ENCODE results near the gene HIPK2.

Gene HIPK2

DNA sequence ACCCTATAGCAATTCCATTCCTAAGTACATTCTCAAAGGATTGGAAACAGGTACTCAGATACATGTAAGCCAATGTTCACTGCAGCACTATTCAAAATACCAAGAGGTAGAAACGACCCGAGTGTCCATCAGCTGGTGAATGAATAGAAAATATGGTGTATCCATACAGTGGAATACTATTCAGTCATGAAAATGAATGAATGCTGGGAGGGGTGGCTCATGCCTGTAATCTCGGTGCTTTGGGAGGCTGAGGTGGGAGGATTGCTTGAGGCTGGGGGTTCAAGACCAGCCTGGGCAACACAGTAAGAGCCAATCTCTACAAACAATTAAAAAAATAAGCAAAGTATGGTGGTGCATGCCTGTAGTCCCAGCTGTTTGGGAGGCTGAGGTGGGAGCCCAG, 191.5 kb downstream of the HIPK2 start:
- Histone ChIP-seq H3K27me3 (ENCODE audit: control insufficient read depth in 1 of 2, insufficient read depth in 2 of 2, low read length in 2 of 2) (no peaks in the 10 kb centered on the region), H3K27ac (ENCODE audit: low read length) (no peak overlapping the region), H3K4me1 (ENCODE audit: control insufficient read depth, insufficient read depth, low read length) (peaks cover 11% of the 10 kb centered on the region), H3K4me3 (ENCODE audit: low read length in 2 of 2) (no peak overlapping the region), H3K36me3 (ENCODE audit: control insufficient read depth in 2 of 2, insufficient read depth in 2 of 2, low read length in 2 of 2) (peaks cover 23 to 32% of the 10 kb centered on the region in 2 donors), H3K9ac (ENCODE audit: low read length in 2 of 2) (no peak overlapping the region), H3K9me3 (ENCODE audit: control insufficient read depth in 2 of 2, low read length in 2 of 2) (no peaks in the 10 kb centered on the region)

DNA sequence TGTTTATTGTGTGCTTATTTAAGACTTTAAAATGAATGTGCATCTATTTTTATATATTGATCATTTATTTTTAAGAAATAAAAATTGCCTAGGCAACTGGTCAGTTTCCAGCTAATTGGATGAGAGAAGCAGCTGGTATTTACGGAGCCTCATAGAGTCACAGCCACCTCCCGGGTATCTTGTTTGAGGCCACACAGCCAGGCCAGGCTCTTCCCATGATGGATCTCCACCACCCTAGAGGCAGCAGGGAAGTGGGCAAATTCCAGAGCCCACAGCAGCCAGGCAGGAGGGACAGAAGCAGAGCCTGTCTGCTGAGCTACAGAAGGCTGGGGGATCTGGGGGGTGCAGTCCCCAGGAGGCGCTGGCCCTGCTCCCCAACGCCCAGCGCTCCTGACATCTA, 192.8 kb downstream of the HIPK2 start:
- peaks cover 11% of the 10 kb centered on the region for H3K4me1 ChIP-seq (ENCODE audit: control insufficient read depth, insufficient read depth, low read length)
- H3K4me3 ChIP-seq (ENCODE audit: low read length in 2 of 2) = no peak overlapping the region
- no peaks in the 10 kb centered on the region for H3K27me3 ChIP-seq (ENCODE audit: control insufficient read depth in 1 of 2, insufficient read depth in 2 of 2, low read length in 2 of 2)
- no peaks in the 10 kb centered on the region for H3K9me3 ChIP-seq (ENCODE audit: control insufficient read depth in 2 of 2, low read length in 2 of 2)
- H3K27ac ChIP-seq (ENCODE audit: low read length) = no peak overlapping the region
- no peak overlapping the region for H3K9ac ChIP-seq (ENCODE audit: low read length in 2 of 2)
- peaks cover 27 to 35% of the 10 kb centered on the region in 2 donors for H3K36me3 ChIP-seq (ENCODE audit: control insufficient read depth in 2 of 2, insufficient read depth in 2 of 2, low read length in 2 of 2)

DNA sequence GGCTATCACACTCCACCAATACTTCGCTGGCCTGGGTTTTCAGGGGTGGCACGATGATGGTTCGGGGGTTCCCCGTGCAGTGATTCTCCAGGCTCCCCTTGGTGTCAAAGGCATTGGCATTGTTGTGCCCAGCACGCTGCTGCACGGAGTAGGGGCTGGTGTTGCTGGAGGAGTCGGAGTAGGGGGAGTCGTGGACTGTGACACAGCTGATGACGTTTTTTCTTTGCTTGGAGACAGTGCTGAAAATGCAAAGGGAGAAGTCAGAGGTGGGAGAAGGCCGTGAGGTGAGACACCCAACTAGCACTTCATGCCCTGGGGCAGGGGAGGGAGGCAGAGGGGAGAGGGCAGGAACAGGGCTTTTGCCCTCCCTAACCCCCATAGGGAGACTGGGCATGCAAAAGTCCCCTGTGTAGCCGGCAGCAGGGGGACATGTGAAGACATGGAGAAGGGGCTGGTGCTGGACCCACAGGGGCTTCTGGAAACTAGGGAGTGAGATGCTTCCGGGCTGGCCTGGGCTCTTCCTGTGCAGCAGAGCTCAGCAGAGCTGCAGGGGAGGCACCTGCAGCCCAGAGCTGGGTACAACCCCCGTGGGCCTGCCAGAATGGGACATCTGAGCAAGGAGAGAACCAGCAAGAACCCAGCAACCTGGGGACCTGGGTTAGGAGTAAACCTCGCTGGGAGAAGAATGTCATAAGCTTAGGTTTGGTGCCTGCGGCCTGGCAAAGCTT, 193.8 kb downstream of the HIPK2 start:
- Histone ChIP-seq H3K27me3 (ENCODE audit: control insufficient read depth in 1 of 2, insufficient read depth in 2 of 2, low read length in 2 of 2) (no peaks in the 10 kb centered on the region), H3K27ac (ENCODE audit: low read length) (no peak overlapping the region), H3K4me1 (ENCODE audit: control insufficient read depth, insufficient read depth, low read length) (peaks cover 11% of the 10 kb centered on the region), H3K36me3 (ENCODE audit: control insufficient read depth in 2 of 2, insufficient read depth in 2 of 2, low read length in 2 of 2) (peaks cover 27 to 32% of the 10 kb centered on the region in 2 donors), H3K9me3 (ENCODE audit: control insufficient read depth in 2 of 2, low read length in 2 of 2) (no peaks in the 10 kb centered on the region), H3K4me3 (ENCODE audit: low read length in 2 of 2) (no peak overlapping the region), H3K9ac (ENCODE audit: low read length in 2 of 2) (no peak overlapping the region)

DNA sequence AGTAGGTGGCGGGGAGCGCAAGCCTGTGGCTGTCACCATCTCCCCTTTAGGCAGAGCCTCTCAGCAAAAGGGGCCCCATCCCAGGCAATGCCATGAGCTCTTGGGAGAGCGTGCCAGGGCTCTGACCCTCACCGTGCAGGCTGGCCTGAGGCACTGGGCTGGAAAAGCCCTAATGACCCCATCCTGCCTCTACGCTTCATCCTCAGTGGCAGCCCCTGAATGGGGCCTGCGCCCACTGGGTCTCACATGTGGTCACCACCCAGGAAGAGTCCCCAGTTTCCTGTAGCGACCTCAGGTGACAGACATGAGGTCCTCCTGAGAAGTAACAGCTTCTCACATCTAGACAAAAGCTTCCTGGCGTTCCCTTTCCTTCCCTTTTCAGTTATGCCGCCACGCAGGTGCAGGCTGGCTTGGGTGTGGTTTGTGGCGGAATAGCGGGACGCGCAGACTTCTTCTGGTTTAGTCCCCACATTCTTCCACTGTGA, 195.1 kb downstream of the HIPK2 start:
- Histone ChIP-seq H3K4me3 (ENCODE audit: low read length in 2 of 2) (no peak overlapping the region), H3K4me1 (ENCODE audit: control insufficient read depth, insufficient read depth, low read length) (peaks cover 4% of the 10 kb centered on the region), H3K9me3 (ENCODE audit: control insufficient read depth in 2 of 2, low read length in 2 of 2) (no peaks in the 10 kb centered on the region), H3K36me3 (ENCODE audit: control insufficient read depth in 2 of 2, insufficient read depth in 2 of 2, low read length in 2 of 2) (peaks cover 27 to 29% of the 10 kb centered on the region in 2 donors), H3K27me3 (ENCODE audit: control insufficient read depth in 1 of 2, insufficient read depth in 2 of 2, low read length in 2 of 2) (no peaks in the 10 kb centered on the region), H3K9ac (ENCODE audit: low read length in 2 of 2) (no peak overlapping the region), H3K27ac (ENCODE audit: low read length) (no peak overlapping the region)

DNA sequence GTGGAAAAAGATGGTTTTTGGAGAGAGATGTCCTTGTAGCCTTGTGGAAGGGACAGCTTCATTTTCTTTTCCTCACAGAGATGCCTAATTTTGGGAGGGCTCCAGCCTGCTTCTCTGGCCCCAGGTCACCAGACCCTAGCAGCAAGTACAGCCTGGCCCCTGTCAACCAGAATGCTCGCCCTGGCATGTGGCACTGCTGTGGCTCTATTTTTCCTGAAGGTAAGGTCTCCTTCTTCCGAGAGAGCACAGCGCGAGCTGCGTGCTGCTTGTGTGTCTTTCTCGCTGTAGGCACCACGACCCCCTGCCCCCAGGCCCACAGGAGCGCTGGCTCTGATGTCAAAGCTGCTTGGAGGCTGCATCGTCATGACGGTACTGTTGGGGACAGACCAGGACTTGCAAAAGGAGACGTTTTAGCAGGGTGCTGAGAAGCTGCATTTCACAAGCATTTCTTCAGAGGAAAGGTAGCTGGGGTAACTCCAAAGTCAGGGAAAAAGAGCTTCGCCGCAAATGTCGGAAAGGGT, 195.6 kb downstream of the HIPK2 start:
- Histone ChIP-seq H3K9me3 (ENCODE audit: control insufficient read depth in 2 of 2, low read length in 2 of 2) (no peaks in the 10 kb centered on the region), H3K4me1 (ENCODE audit: control insufficient read depth, insufficient read depth, low read length) (peaks cover 4% of the 10 kb centered on the region), H3K27me3 (ENCODE audit: control insufficient read depth in 1 of 2, insufficient read depth in 2 of 2, low read length in 2 of 2) (no peaks in the 10 kb centered on the region), H3K27ac (ENCODE audit: low read length) (no peak overlapping the region), H3K36me3 (ENCODE audit: control insufficient read depth in 2 of 2, insufficient read depth in 2 of 2, low read length in 2 of 2) (peaks cover 27 to 29% of the 10 kb centered on the region in 2 donors), H3K4me3 (ENCODE audit: low read length in 2 of 2) (no peak overlapping the region), H3K9ac (ENCODE audit: low read length in 2 of 2) (no peak overlapping the region)

DNA sequence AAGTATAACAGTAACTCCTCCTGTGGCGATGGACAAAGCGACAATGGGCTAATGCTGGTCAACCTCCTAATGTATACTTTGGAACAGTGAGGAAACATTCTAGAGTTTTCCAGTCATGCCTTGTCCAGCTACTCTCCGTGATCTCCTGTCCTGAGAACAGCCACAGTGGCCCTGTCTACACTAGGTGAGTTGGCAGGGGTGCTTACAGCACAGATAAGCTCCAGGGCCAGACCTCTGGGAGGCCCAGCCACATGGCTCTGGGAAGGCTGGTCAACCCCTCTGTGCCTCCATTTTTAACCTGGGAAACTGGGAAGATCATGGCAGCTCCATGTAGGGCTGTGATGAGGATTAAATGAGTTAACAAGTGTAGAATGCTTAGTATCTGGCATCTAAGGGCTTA, 197.4 kb downstream of the HIPK2 start:
- Histone ChIP-seq H3K36me3 (ENCODE audit: control insufficient read depth in 2 of 2, insufficient read depth in 2 of 2, low read length in 2 of 2) (peaks cover 27 to 32% of the 10 kb centered on the region in 2 donors), H3K27ac (ENCODE audit: low read length) (no peak overlapping the region), H3K4me1 (ENCODE audit: control insufficient read depth, insufficient read depth, low read length) (peaks cover 4% of the 10 kb centered on the region), H3K9me3 (ENCODE audit: control insufficient read depth in 2 of 2, low read length in 2 of 2) (no peaks in the 10 kb centered on the region), H3K9ac (ENCODE audit: low read length in 2 of 2) (no peak overlapping the region), H3K4me3 (ENCODE audit: low read length in 2 of 2) (no peak overlapping the region), H3K27me3 (ENCODE audit: control insufficient read depth in 1 of 2, insufficient read depth in 2 of 2, low read length in 2 of 2) (no peaks in the 10 kb centered on the region)

DNA sequence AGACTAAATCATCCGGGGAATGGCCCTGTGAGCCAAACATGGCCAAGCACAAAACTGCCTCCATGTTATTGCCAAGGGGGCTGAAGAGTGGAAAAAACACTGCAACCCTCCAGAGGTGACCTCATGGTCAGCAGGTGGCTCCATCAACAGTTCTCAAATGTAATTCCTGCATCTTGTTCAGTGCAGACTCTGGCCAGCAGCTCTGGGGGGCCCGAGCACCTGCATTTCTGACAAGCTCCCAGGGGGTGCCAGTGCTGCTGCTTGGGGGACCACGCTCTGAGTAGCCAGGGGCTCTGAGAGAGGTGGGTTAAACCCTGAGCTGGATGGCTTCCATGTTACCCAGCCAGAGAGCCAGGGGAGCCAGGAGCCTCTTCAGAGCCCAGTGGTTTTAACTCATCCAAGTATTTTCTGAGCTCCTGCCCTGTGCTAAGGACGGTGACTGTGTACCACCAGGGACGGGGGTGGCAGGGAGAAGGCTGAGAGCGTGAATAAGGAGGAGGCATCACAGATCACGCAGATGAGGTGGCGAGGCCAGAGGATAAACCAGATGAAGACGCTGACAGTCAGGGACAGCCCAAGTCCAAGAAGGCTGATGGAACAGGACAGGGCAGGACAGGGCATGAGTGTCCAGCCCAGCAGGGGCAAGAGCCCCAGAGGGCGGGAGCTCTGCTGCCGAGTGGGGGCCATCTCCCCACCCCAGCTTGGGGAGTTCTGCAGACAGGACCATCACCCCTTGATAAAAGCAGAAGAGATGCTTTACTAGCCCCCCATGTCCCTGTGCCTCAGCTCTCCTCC, 201.4 kb downstream of the HIPK2 start:
- Histone ChIP-seq H3K27ac (ENCODE audit: low read length) (no peak overlapping the region), H3K36me3 (ENCODE audit: control insufficient read depth in 2 of 2, insufficient read depth in 2 of 2, low read length in 2 of 2) (peaks cover 4 to 22% of the 10 kb centered on the region in 2 donors), H3K9me3 (ENCODE audit: control insufficient read depth in 2 of 2, low read length in 2 of 2) (no peaks in the 10 kb centered on the region), H3K9ac (ENCODE audit: low read length in 2 of 2) (no peak overlapping the region), H3K4me3 (ENCODE audit: low read length in 2 of 2) (no peak overlapping the region), H3K27me3 (ENCODE audit: control insufficient read depth in 1 of 2, insufficient read depth in 2 of 2, low read length in 2 of 2) (no peaks in the 10 kb centered on the region), H3K4me1 (ENCODE audit: control insufficient read depth, insufficient read depth, low read length) (no peaks in the 10 kb centered on the region)

DNA sequence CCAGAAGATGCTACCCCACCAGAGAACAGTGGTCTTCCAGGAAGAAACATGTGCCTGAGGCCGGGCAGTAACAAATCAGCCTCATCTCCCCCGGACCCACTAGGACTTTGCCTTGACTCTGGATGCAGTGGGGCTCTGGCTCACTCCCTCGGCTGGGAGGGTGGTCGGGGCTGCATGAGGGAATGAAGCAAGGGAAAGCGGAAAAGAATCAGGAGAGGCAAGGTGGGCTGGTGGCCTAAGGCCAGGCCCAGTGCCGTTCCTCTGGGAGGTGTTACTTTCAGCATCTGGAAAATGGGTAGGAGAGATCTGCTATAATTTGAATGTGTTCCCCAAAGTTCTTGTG, 202.5 kb downstream of the HIPK2 start:
- Histone ChIP-seq H3K4me1 (ENCODE audit: control insufficient read depth, insufficient read depth, low read length) (no peaks in the 10 kb centered on the region), H3K27ac (ENCODE audit: low read length) (no peak overlapping the region), H3K36me3 (ENCODE audit: control insufficient read depth in 2 of 2, insufficient read depth in 2 of 2, low read length in 2 of 2) (peaks cover 0 to 18% of the 10 kb centered on the region in 2 donors), H3K9ac (ENCODE audit: low read length in 2 of 2) (no peak overlapping the region), H3K4me3 (ENCODE audit: low read length in 2 of 2) (no peak overlapping the region), H3K9me3 (ENCODE audit: control insufficient read depth in 2 of 2, low read length in 2 of 2) (no peaks in the 10 kb centered on the region), H3K27me3 (ENCODE audit: control insufficient read depth in 1 of 2, insufficient read depth in 2 of 2, low read length in 2 of 2) (no peaks in the 10 kb centered on the region)

DNA sequence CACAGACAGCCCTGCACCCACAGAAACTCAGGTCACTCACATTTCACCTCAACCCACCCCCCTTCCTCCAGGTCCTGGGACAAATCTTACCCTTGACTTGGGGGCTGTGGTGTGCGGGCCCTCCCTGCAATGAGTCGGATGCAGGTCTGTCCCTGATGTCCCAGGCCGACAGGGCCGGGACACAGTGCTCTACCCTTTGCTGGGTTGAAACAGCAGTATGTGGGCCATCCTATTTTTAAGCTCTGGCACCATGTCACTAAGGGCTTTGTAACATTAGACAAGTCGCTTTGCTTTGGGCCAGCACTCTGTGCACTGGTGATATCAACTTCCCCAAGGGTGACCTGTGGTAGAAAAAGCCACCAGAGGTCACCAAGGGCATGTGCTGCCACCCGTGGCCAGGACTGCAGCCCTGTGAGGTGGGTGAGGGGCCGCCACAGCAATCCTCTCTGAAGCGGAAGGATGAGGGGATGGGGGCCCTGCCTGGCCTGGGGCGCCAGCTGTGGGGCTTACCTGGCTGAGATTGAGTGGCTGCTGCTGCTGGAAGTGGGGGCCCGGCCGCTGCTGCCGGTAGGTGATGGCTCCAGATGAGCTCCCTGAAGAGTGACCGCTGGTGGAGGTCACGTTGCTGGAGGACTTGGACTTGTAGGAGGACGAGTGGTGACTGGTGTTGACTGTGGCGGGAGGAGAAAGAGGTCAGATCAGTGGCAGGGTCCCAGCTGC, 203.0 kb downstream of the HIPK2 start:
- H3K27me3 ChIP-seq (ENCODE audit: control insufficient read depth in 1 of 2, insufficient read depth in 2 of 2, low read length in 2 of 2) = no peaks in the 10 kb centered on the region
- H3K4me3 ChIP-seq (ENCODE audit: low read length in 2 of 2) = no peak overlapping the region
- no peak overlapping the region for H3K27ac ChIP-seq (ENCODE audit: low read length)
- no peaks in the 10 kb centered on the region for H3K4me1 ChIP-seq (ENCODE audit: control insufficient read depth, insufficient read depth, low read length)
- H3K36me3 ChIP-seq (ENCODE audit: control insufficient read depth in 2 of 2, insufficient read depth in 2 of 2, low read length in 2 of 2) = peaks cover 0 to 17% of the 10 kb centered on the region in 2 donors
- H3K9ac ChIP-seq (ENCODE audit: low read length in 2 of 2) = no peak overlapping the region
- H3K9me3 ChIP-seq (ENCODE audit: control insufficient read depth in 2 of 2, low read length in 2 of 2) = no peaks in the 10 kb centered on the region

DNA sequence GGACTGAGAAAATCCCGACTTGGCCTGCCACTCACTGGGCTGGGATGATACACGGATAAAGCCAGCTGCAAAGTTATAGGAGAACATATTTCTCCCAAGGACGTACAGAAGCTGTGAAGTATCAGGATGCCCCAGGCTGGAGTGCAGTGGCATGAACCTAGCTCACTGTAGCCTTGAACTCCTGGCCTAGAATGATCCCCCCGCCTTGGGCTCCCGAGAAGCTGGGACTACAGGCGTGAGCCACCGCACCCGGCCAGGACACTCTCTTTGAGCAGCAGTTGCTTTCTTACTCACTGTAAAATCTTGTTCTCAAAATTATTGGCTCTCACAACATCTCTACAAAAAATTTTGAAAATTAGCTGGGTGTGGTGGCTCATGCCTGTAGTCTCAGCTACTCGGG, 203.9 kb downstream of the HIPK2 start:
- H3K27me3 ChIP-seq (ENCODE audit: control insufficient read depth in 1 of 2, insufficient read depth in 2 of 2, low read length in 2 of 2) = no peaks in the 10 kb centered on the region
- no peaks in the 10 kb centered on the region for H3K4me1 ChIP-seq (ENCODE audit: control insufficient read depth, insufficient read depth, low read length)
- no peak overlapping the region for H3K4me3 ChIP-seq (ENCODE audit: low read length in 2 of 2)
- no peak overlapping the region for H3K9ac ChIP-seq (ENCODE audit: low read length in 2 of 2)
- no peaks in the 10 kb centered on the region for H3K9me3 ChIP-seq (ENCODE audit: control insufficient read depth in 2 of 2, low read length in 2 of 2)
- H3K27ac ChIP-seq (ENCODE audit: low read length) = no peak overlapping the region
- peaks cover 0 to 17% of the 10 kb centered on the region in 2 donors for H3K36me3 ChIP-seq (ENCODE audit: control insufficient read depth in 2 of 2, insufficient read depth in 2 of 2, low read length in 2 of 2)

All from stomach smooth muscle (tissue), 2 donors.